Transverse colon (tissue), 3 donors: ENCODE results near the gene CYSRT1.

Source experiments
- POLR2A ChIP-seq: fragments of 450-650 bp; IDR thresholded peaks from one replicate; pipeline ENCODE4 v1.6.1; 2016; ENCODE audit warnings: antibody characterized with exemption, mild to moderate bottlenecking, moderate library complexity
- TF ChIP-seq, protein P1 (sequence below), 5 experiments: fragments of 200-600 bp in 3 of 5; fragments of 450-650 bp in 2 of 5; sonication (generic) in 3 of 5; IDR thresholded peaks; 1 replicate in 2 of 5; 2 replicates in 3 of 5; pipeline ENCODE4 v1.5.1; 2016 to 2017; ENCODE audit warnings: antibody characterized with exemption in 5 of 5, inconsistent platforms in 3 of 5, mild to moderate bottlenecking in 2 of 5, moderate library complexity in 1 of 5

- TF ChIP-seq POLR2A, result no peak
- TF ChIP-seq, protein P1, sequence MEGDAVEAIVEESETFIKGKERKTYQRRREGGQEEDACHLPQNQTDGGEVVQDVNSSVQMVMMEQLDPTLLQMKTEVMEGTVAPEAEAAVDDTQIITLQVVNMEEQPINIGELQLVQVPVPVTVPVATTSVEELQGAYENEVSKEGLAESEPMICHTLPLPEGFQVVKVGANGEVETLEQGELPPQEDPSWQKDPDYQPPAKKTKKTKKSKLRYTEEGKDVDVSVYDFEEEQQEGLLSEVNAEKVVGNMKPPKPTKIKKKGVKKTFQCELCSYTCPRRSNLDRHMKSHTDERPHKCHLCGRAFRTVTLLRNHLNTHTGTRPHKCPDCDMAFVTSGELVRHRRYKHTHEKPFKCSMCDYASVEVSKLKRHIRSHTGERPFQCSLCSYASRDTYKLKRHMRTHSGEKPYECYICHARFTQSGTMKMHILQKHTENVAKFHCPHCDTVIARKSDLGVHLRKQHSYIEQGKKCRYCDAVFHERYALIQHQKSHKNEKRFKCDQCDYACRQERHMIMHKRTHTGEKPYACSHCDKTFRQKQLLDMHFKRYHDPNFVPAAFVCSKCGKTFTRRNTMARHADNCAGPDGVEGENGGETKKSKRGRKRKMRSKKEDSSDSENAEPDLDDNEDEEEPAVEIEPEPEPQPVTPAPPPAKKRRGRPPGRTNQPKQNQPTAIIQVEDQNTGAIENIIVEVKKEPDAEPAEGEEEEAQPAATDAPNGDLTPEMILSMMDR (IDR thresholded peaks at IDR 0.05), result no peak
These were observed 38.6 kb upstream of the CYSRT1 start for GRCh38 chr9:137186385-137186784.
